DMS 273 (cell line): ENCODE measurements around the gene HHIPL1.

Source experiments
- DNase-seq: peaks from one replicate; lab custom pipeline; 2025; ENCODE audit not compliant: unreplicated experiment; lab: John Stamatoyannopoulos, UW

HHIPL1 gene

GRCh38 chr14:99644723-99645544, at the start of gene HHIPL1:
Gene HHIPL1 (plus strand): TSS chr14:99645129. CDS start chr14:99645208, 79 bp downstream.
- peak; percentile 44 for DNase-seq

GRCh38 chr14:99595524-99595923, 49.4 kb upstream of the HHIPL1 start:
- DNase-seq, result no peak

GRCh38 chr14:99596071-99596627, 48.8 kb upstream of the HHIPL1 start:
- no peak for DNase-seq

- DNase-seq, result no peak
Observed at GRCh38 chr14:99596772-99597171, 48.2 kb upstream of the HHIPL1 start.

GRCh38 chr14:99597911-99598600, 46.9 kb upstream of the HHIPL1 start:
- no peak for DNase-seq

GRCh38 chr14:99598774-99599173, 46.2 kb upstream of the HHIPL1 start:
- DNase-seq, result no peak

GRCh38 chr14:99599393-99599792, 45.5 kb upstream of the HHIPL1 start:
- DNase-seq, result no peak

GRCh38 chr14:99600232-99600888, 44.6 kb upstream of the HHIPL1 start:
- no peak for DNase-seq

- no peak for DNase-seq
Observed at GRCh38 chr14:99601361-99601831, 43.5 kb upstream of the HHIPL1 start.

- DNase-seq, result peak; percentile 67
Observed at GRCh38 chr14:99602054-99602787, 42.7 kb upstream of the HHIPL1 start.

- DNase-seq, result peak; percentile 62
Observed at GRCh38 chr14:99602788-99603415, 42.0 kb upstream of the HHIPL1 start.

- peak; percentile 86 for DNase-seq
Observed at GRCh38 chr14:99603471-99604277, 41.3 kb upstream of the HHIPL1 start, which contains the start of gene CCDC85C. Gene CCDC85C (minus strand): TSS chr14:99604207. CDS start chr14:99603959, 248 bp downstream.

GRCh38 chr14:99604278-99604765, 40.6 kb upstream of the HHIPL1 start:
- DNase-seq, result peak; percentile 99

- peak; percentile 76 for DNase-seq
Observed at GRCh38 chr14:99604766-99605298, 40.1 kb upstream of the HHIPL1 start.

GRCh38 chr14:99605299-99605961, 39.5 kb upstream of the HHIPL1 start:
- DNase-seq, result peak; percentile 91

GRCh38 chr14:99606359-99606758, 38.6 kb upstream of the HHIPL1 start:
- no peak for DNase-seq

- DNase-seq, result no peak
Observed at GRCh38 chr14:99608591-99608990, 36.3 kb upstream of the HHIPL1 start.
